ENCODE measurements around the gene SCYL1. TPM values are rescaled to one million over a fixed set of nuclear protein-coding genes. Genes with fewer than 3 reads are reported as not detected.

Gene SCYL1
- total RNA-seq, 1 experiment from 2014 or later: 54.7 TPM

GRCh38 chr11:65477149-65477965, 47.5 kb upstream of the SCYL1 start:
- peak overlapping the region; percentile 71 for H3K9ac ChIP-seq (ENCODE audit: extremely low read depth, insufficient read length, low read length)
- H2AFZ ChIP-seq (ENCODE audit: low read length): no peak overlapping the region
- DNase-seq: peak; percentile 95
- peaks cover 10% of the 10 kb centered on the region for H3K23me2 ChIP-seq (ENCODE audit: insufficient read length, low read depth, low read length, poor library complexity, severe bottlenecking)
- WGBS (ENCODE audit: extremely low coverage, insufficient read length, low lambda C conversion rate): no CpG with 5 or more reads among the region's 60 CpGs
- no peak overlapping the region for H3K23ac ChIP-seq (ENCODE audit: insufficient read length, low read depth, low read length)
- H2BK20ac ChIP-seq (ENCODE audit: low read depth, low read length, poor library complexity, severe bottlenecking): no peak overlapping the region
- peak overlapping the region; percentile 84 for H3K18ac ChIP-seq (ENCODE audit: insufficient read length, low read depth, low read length)
- no peaks in the 10 kb centered on the region for H4K20me1 ChIP-seq (ENCODE audit: control insufficient read depth, insufficient read depth, insufficient read length)
- no peak overlapping the region for H4K8ac ChIP-seq (replicated peaks; ENCODE audit: insufficient read length, low read depth, low read length)
- H3K79me2 ChIP-seq (ENCODE audit: insufficient read depth, low read length): no peaks in the 10 kb centered on the region
- H3K79me1 ChIP-seq (ENCODE audit: insufficient read depth, low read depth, low read length, poor library complexity, severe bottlenecking): no peaks in the 10 kb centered on the region
- no peak overlapping the region for H2AK5ac ChIP-seq (ENCODE audit: insufficient read length, low read length)
- Mint-ChIP-seq H3K27ac (peak overlapping the region; percentile 95 to 99 (median 95); a peak in 6 of 7 replicates), H3K4me3 (peak overlapping the region; percentile 78), H3K9me3 (no peaks in the 10 kb centered on the region; a peak in 2 of 5 replicates), H3K27me3 (ENCODE audit: low read depth) (no peaks in the 10 kb centered on the region; the same call in 1 of the 2 replicates), H3K36me3 (ENCODE audit: insufficient read depth in 1 of 3, low read depth in 3 of 3) (no peaks in the 10 kb centered on the region), H3K4me1 (peaks cover 29 to 35% of the 10 kb centered on the region in 2 experiments)
- H2BK120ac ChIP-seq (ENCODE audit: low read depth, low read length, poor library complexity, severe bottlenecking): no peak overlapping the region
- H3K4me2 ChIP-seq (ENCODE audit: insufficient read depth, insufficient read length, low read length): peak overlapping the region; percentile 60
- H3K14ac ChIP-seq (ENCODE audit: insufficient read depth, low read length): peak overlapping the region; percentile 92
- no peaks in the 10 kb centered on the region for H3K9me3 ChIP-seq (ENCODE audit: control insufficient read depth, low read depth, low read length)
- H2BK5ac ChIP-seq (ENCODE audit: insufficient read length, low read length): peak overlapping the region; percentile 1
- peak overlapping the region; percentile 18 for H4K5ac ChIP-seq (ENCODE audit: insufficient read length, low read depth, low read length)
- H4K91ac ChIP-seq (ENCODE audit: insufficient read length, low read depth, low read length): no peak overlapping the region
- H3K27me3 ChIP-seq (ENCODE audit: insufficient read depth, low read length): no peaks in the 10 kb centered on the region
- peak overlapping the region; percentile 27 for H2BK12ac ChIP-seq (ENCODE audit: insufficient read length, low read depth, low read length)
- peak overlapping the region; percentile 49 for H3K27ac ChIP-seq (ENCODE audit: insufficient read length, low read depth, low read length)
- H3K56ac ChIP-seq (ENCODE audit: insufficient read length, low read depth, low read length): no peak overlapping the region
- H3T11ph ChIP-seq (ENCODE audit: low read length): no peak overlapping the region
- TF ChIP-seq, protein P1, sequence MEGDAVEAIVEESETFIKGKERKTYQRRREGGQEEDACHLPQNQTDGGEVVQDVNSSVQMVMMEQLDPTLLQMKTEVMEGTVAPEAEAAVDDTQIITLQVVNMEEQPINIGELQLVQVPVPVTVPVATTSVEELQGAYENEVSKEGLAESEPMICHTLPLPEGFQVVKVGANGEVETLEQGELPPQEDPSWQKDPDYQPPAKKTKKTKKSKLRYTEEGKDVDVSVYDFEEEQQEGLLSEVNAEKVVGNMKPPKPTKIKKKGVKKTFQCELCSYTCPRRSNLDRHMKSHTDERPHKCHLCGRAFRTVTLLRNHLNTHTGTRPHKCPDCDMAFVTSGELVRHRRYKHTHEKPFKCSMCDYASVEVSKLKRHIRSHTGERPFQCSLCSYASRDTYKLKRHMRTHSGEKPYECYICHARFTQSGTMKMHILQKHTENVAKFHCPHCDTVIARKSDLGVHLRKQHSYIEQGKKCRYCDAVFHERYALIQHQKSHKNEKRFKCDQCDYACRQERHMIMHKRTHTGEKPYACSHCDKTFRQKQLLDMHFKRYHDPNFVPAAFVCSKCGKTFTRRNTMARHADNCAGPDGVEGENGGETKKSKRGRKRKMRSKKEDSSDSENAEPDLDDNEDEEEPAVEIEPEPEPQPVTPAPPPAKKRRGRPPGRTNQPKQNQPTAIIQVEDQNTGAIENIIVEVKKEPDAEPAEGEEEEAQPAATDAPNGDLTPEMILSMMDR (conservative IDR thresholded peaks at IDR 0.05): no peak
- H2BK15ac ChIP-seq (ENCODE audit: low read depth, low read length): no peak overlapping the region
- H3K4ac ChIP-seq (ENCODE audit: low read depth, low read length): peak overlapping the region; percentile 40
- H3K4me1 ChIP-seq (ENCODE audit: insufficient read depth, low read length): peaks cover 10% of the 10 kb centered on the region
